H1 (cell line): ENCODE data around the gene ADGRL3. TPM values are rescaled to one million over a fixed set of nuclear protein-coding genes. Genes with fewer than 3 reads are reported as not detected.

ENCODE experiments used
- CHD7 ChIP-seq: fragments of 300-600 bp; sonication (generic); IDR thresholded peaks from 2 replicates; pipeline ENCODE4 v1.7.1; 2012; ENCODE audit warnings: low read length, moderate library complexity, mild to moderate bottlenecking, inconsistent platforms; ENCODE audit not compliant: insufficient replicate concordance
- SP1 ChIP-seq: IDR thresholded peaks from 2 replicates; pipeline ENCODE4 v1.6.1; 2011; ENCODE audit warnings: low read depth, low read length
- polyA plus RNA-seq, 7 experiments: library from polyadenylated mRNA; depleted of rRNA in 3 of 7; stranded (reverse) in 5 of 7; unstranded in 2 of 7; fragments of >200 nt in 5 of 7; fragments of 200-250 nt in 2 of 7; gene quantifications; 1 replicate in 5 of 7; 2 replicates in 1 of 7; 4 replicates in 1 of 7; pipeline versions ENCODE4 v1.2.1 to v1.2.3, GENCODE V29; 2011 to 2013; ENCODE audit warnings: missing spikeins in 2 of 7, mixed read lengths in 2 of 7
- total RNA-seq: library from RNA; stranded (reverse); fragmentation: NEBNext Ultra II Directional; extraction: Animal tissue kit (Norgen Biotek cat#: 25700); gene quantifications from 2 replicates; pipeline ENCODE4 v1.2.1, GENCODE V29; 2021

Gene ADGRL3
- total and polyA plus RNA-seq, 2 of the 8 experiments (the other 6 are each of a cell fraction or from before 2014, with no cell fraction given) = 6.6 to 13.0 TPM

- TF ChIP-seq CHD7 (no peak), SP1 (no peak)
These were observed 136.4 kb downstream of the ADGRL3 start (continued) for GRCh38 chr4:61336488-61336887.
